ENCODE data around the gene ARMC10.
"Not testable (repeated sequence)": the region's sequence is repeated elsewhere in the genome, so short reads cannot be mapped to it uniquely, and the experiment has no call there.

The ARMC10 gene

DNA sequence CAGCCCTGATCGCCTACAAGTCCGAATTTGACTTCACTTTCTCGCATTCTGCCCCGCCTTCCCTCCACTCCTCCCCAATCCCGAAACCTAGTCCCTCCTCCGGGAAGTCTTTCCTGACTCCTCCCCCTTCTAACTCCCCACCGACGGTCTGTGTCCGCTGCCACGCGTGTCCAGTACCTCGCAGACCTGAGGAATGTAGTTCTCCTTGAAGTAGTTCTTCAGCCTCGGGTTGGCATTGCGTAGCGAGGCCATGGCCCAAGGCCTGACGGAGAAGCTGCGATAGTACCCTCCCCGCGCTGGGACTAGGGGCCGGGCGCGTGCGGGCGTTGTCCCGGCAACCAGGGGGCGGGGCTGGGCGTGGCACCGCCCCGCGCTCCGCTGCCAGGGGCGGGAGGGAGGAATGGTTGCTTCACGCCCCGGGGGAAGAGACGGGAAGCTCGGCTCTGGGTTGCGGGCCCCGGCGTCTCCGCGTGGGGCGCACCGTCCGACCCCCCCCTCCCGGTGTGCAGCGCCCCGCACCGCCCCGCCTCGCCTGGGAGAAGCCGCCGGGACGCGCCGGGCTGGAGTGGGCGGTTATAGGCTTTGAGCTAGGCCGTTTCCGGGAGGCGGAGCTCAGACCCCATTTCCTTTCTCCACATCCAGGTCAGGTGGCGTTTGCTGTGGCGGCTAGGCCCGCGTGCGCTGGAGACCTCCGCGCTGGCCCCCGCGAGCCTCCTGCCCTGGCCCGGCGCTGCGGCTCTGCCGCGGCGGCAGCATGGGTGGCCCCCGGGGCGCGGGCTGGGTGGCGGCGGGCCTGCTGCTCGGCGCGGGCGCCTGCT lies at the start of gene ARMC10, which contains the start of gene FBXL13:
Gene ARMC10 (plus strand): TSS at position 622 of the 818 bp plus-strand sequence. CDS start 133 bp downstream, at position 755.
Gene FBXL13 (minus strand): TSS at position 278 of the 818 bp plus-strand sequence.
- TF ChIP-seq POLR2A (IDR thresholded peaks at IDR 0.05; ENCODE audit: extremely low read depth, insufficient read length) (peak; percentile 88), MYC (IDR thresholded peaks at IDR 0.05; ENCODE audit: low read depth, low read length) (peak; percentile 73)
- TF ChIP-seq, protein P1, sequence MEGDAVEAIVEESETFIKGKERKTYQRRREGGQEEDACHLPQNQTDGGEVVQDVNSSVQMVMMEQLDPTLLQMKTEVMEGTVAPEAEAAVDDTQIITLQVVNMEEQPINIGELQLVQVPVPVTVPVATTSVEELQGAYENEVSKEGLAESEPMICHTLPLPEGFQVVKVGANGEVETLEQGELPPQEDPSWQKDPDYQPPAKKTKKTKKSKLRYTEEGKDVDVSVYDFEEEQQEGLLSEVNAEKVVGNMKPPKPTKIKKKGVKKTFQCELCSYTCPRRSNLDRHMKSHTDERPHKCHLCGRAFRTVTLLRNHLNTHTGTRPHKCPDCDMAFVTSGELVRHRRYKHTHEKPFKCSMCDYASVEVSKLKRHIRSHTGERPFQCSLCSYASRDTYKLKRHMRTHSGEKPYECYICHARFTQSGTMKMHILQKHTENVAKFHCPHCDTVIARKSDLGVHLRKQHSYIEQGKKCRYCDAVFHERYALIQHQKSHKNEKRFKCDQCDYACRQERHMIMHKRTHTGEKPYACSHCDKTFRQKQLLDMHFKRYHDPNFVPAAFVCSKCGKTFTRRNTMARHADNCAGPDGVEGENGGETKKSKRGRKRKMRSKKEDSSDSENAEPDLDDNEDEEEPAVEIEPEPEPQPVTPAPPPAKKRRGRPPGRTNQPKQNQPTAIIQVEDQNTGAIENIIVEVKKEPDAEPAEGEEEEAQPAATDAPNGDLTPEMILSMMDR (IDR thresholded peaks at IDR 0.05; ENCODE audit: low read depth, low read length) = peak; percentile 8
- TF ChIP-seq, protein P2, sequence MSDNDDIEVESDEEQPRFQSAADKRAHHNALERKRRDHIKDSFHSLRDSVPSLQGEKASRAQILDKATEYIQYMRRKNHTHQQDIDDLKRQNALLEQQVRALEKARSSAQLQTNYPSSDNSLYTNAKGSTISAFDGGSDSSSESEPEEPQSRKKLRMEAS (IDR thresholded peaks at IDR 0.05; ENCODE audit: low read depth, low read length) = peak; percentile 83
- DNase-seq (ENCODE audit: low read depth) = peak; percentile 98
- H3K4me3 ChIP-seq (ENCODE audit: low read depth, low read length) = peak within 1 kb of the TSS; percentile 86

DNA sequence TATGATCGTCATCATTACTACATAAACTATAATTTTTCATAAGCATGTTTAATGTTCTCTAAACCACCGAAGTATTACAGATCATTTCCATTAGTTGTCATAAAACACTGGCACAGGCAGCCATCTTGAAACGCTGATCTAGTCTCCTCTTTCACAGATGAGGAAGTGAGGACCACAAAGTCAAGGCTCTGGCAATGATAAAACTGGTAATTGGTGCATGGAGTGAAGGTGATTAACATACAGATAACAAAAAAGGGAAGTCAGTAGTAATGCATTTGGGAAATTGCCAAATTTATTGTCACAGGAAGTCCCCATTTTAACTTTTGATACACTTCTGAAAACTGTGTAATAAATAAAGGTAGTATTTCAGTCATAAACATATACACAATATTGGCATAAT lies 49.6 kb upstream of the ARMC10 start:
- peak; percentile 86 for DNase-seq (ENCODE audit: low read depth)
- peak; percentile 64; the same call in 1 of the 2 replicates for TF ChIP-seq MYC (IDR thresholded peaks at IDR 0.05; ENCODE audit: low read depth, low read length)
- TF ChIP-seq, protein P2 (IDR thresholded peaks at IDR 0.05; ENCODE audit: low read depth, low read length) = no peak
- no peak overlapping the region for H3K4me3 ChIP-seq (ENCODE audit: low read depth, low read length)

DNA sequence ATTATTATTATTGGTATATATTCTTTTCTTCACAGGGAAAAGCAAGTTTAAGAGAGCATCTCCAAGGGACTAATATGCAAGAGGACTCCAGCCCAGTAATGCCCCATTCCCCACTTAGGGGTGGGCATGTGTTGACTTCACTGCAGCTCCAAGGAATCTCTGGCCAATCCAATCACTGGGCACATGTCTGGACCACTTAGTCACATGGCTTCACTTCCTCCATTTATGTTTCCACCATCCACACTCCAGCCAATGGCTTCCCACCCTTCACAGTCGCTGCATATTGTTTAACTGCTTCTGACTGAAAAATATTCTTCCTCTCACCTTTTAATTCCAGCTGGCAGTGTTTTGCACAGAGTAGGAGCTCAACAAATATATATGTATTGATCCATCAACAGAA lies 43.9 kb upstream of the ARMC10 start:
- TF ChIP-seq, protein P2 (IDR thresholded peaks at IDR 0.05; ENCODE audit: low read depth, low read length) = peak; percentile 58; the same call in 1 of the 2 replicates
- TF ChIP-seq, protein P1 (IDR thresholded peaks at IDR 0.05; ENCODE audit: low read depth, low read length) = no peak
- DNase-seq (ENCODE audit: low read depth) = no peak
- H3K4me3 ChIP-seq (ENCODE audit: low read depth, low read length) = no peak overlapping the region

DNA sequence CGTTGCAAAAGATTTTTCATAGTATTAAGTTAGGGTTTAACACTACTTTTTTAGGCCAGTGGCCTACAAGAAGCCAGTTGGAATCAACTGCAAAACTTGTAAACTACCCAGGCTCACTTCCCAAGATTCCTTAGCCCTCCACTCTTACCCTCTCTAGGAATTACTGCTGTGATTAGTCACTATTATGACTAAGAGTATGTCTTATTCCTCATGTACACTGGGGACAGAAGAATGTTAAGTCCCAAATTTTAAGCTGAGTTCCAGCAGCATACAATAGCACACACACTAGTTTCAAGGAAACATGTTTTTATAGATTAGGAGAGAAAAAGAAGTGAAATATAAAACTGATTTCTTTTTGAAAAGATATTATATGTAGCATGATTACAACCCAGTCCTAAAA lies 43.2 kb upstream of the ARMC10 start:
- TF ChIP-seq, protein P1 (IDR thresholded peaks at IDR 0.05; ENCODE audit: low read depth, low read length) = no peak
- TF ChIP-seq, protein P2 (IDR thresholded peaks at IDR 0.05; ENCODE audit: low read depth, low read length) = no peak
- TF ChIP-seq POLR2A (IDR thresholded peaks at IDR 0.05; ENCODE audit: extremely low read depth, insufficient read length) = no peak
- no peak for TF ChIP-seq MYC (IDR thresholded peaks at IDR 0.05; ENCODE audit: low read depth, low read length)
- DNase-seq (ENCODE audit: low read depth) = no peak
- no peak overlapping the region for H3K4me3 ChIP-seq (ENCODE audit: low read depth, low read length)

DNA sequence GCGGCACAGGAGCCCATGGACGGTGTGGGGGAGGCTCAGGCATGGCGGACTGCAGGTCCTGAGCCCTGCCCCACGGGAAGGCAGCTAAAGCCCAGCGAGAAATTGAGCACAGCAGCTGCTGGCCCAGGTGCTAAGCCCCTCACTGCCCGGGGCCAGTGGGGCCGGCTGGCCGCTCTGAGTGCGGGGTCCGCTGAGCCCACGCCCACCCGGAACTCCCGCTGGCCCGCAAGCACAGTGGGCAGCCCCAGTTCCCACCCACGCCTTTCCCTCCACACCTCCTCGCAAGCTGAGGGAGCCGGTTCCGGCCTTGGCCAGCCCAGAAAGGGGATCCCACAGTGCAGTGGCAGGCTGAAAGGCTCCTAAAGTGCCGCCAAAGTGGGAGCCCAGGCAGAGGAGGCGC lies 40.6 kb upstream of the ARMC10 start:
- H3K4me3 ChIP-seq (ENCODE audit: low read depth, low read length) = not testable (repeated sequence)

DNA sequence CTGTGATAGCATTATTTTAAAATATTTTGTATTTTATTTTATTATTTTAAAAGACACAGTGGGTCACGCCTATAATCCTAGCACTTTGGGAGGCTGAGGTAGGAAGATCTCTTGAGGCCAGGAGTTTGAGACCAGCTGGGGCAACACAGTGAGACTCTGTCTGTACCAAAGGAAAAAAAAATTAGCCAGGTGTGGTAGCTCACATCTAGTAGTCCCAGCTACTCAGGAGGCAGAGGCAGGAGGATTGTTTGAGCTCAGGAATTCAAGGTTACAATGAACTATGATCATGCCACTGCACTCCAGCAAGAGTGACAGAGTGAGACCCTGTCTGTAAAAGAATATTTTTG lies 37.5 kb upstream of the ARMC10 start:
- TF ChIP-seq, protein P1 (IDR thresholded peaks at IDR 0.05; ENCODE audit: low read depth, low read length) = no peak
- no peak for TF ChIP-seq MYC (IDR thresholded peaks at IDR 0.05; ENCODE audit: low read depth, low read length)
- DNase-seq (ENCODE audit: low read depth) = no peak
- H3K4me3 ChIP-seq (ENCODE audit: low read depth, low read length) = no peak overlapping the region

More for the DNA sequence above, 40.6 kb upstream of the ARMC10 start:
- not testable (repeated sequence) for DNase-seq (ENCODE audit: low read depth)

DNA sequence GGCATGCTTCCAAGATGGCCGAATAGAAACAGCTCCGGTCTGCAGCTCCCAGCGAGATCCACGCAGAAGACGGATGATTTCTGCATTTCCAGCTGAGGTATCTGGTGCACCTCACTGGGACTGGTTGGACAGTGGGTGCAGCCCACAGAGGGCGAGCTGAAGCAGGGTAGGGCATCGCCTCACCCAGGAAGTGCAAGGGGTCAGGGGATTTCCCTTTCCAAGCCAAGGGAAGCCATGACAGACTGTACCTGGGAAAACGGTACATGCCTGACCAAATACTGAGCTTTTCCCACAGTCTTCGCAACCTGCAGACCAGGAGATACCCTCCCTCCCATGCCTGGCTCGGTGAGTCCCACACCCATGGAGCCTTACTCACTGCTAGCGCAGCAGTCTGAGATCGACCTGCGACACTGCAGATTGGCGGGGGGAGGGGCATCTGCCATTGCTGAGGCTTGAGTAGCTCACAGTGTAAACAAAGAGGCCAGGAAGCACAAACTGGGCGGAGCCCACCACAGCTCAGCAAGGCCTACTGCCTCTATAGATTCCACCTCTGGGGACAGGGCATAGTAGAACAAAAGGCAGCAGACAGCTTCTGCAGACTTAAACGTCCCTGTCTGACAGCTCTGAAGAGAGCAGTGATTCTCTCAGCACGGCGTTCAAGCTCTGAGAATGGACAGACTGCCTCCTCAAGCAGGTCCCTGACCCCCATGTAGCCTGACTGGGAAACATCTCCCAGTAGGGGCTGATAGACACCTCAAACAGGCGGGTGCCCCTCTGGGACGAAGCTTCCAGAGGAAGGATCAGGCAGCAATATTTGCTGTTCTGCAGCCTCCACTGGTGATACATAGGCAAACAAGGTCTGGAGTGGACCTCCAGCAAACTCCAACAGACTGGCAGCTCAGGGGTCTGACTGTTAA lies 36.9 kb upstream of the ARMC10 start:
- not testable (repeated sequence) for H3K4me3 ChIP-seq (ENCODE audit: low read depth, low read length); DNase-seq (ENCODE audit: low read depth)

DNA sequence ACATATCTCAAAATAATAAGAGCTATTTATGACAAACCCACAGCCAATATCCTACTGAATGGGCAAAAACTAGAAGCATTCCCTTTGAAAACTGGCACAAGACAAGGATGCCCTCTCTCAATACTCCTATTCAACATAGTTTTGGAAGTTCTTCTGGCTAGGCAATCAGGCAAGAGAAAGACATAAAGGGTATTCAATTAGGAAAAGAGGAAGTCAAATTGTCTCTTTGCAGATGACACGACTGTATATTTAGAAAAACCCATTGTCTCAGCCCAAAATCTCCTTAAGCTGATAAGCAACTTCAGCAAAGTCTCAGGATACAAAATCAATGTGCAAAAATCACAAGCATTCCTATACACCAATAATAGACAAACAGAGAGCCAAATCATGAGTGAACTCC lies 33.1 kb upstream of the ARMC10 start:
- H3K4me3 ChIP-seq (ENCODE audit: low read depth, low read length) = not testable (repeated sequence)
- peak; percentile 21 for DNase-seq (ENCODE audit: low read depth)
